ENCODE measurements around the gene MAMDC2.

MAMDC2 gene

GRCh38 chr9:70055406-70056210 is 12.0 kb downstream of the MAMDC2 start:
- H3K79me2 ChIP-seq (ENCODE audit: insufficient read depth, low read length) = no peaks in the 10 kb centered on the region
- no peaks in the 10 kb centered on the region for H3K27me3 ChIP-seq (ENCODE audit: insufficient read depth, low read length, poor library complexity, severe bottlenecking)
- no peaks in the 10 kb centered on the region for H4K20me1 ChIP-seq (ENCODE audit: insufficient read depth, low read length, poor library complexity, severe bottlenecking)
- TF ChIP-seq, protein P1, sequence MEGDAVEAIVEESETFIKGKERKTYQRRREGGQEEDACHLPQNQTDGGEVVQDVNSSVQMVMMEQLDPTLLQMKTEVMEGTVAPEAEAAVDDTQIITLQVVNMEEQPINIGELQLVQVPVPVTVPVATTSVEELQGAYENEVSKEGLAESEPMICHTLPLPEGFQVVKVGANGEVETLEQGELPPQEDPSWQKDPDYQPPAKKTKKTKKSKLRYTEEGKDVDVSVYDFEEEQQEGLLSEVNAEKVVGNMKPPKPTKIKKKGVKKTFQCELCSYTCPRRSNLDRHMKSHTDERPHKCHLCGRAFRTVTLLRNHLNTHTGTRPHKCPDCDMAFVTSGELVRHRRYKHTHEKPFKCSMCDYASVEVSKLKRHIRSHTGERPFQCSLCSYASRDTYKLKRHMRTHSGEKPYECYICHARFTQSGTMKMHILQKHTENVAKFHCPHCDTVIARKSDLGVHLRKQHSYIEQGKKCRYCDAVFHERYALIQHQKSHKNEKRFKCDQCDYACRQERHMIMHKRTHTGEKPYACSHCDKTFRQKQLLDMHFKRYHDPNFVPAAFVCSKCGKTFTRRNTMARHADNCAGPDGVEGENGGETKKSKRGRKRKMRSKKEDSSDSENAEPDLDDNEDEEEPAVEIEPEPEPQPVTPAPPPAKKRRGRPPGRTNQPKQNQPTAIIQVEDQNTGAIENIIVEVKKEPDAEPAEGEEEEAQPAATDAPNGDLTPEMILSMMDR (conservative IDR thresholded peaks at IDR 0.05; ENCODE audit: low read length) = no peak
- no peaks in the 10 kb centered on the region for H3K36me3 ChIP-seq (ENCODE audit: insufficient read depth, low read length)
- no peaks in the 10 kb centered on the region for H3K9me2 ChIP-seq (replicated peaks; ENCODE audit: low read depth, low read length)
- no peak overlapping the region for H2AFZ ChIP-seq (ENCODE audit: low read length)
- H3K4me2 ChIP-seq (ENCODE audit: low read depth, low read length, poor library complexity, severe bottlenecking) = no peak overlapping the region
- no peaks in the 10 kb centered on the region for H3K9me3 ChIP-seq (ENCODE audit: insufficient read depth, low read depth, low read length)
- H3K9ac ChIP-seq (ENCODE audit: low read depth, low read length, poor library complexity, severe bottlenecking) = no peak overlapping the region
- peaks cover 10% of the 10 kb centered on the region for H3K4me1 ChIP-seq (ENCODE audit: insufficient read depth, low read length, poor library complexity, severe bottlenecking)
- no peak overlapping the region for H3K4me3 ChIP-seq (ENCODE audit: low read length, poor library complexity, severe bottlenecking)
- no peaks in the 10 kb centered on the region for H3F3A ChIP-seq (ENCODE audit: low read depth)

DNA sequence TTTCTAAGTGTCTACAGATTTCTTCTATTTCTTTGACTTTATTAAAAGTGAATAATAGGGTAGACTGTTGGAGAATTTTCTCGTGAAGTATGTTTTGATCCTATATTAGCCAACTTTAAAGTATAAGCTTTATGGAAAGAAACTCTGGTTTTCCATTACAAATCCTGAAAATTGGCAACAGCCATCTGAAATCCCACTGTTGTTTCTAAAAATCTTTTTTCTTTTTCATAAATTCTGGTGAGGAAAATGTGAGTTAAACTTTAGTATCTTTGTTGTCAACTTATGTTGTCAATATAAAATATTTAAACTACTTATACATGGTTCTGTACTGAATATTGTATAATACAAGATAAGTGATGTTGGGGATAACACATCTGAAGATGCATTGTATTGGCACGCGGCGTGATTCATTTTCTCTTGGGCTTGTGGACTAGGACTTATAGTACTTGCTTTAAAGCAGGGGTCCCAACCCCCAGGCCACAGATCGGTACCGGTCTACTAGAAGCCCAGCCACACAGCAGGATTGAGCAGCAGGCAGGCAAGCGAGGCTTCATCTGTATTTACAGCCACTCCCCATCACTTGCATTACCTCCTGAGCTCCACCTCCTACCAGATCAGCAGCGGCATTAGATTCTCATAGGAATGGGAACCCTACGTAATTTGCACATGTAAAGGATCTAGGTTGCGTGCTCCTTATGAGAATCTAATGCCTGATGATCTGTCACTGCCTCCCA is 12.7 kb downstream of the MAMDC2 start:
- no peaks in the 10 kb centered on the region for H4K20me1 ChIP-seq (ENCODE audit: insufficient read depth, low read length, poor library complexity, severe bottlenecking)
- no peaks in the 10 kb centered on the region for H3F3A ChIP-seq (ENCODE audit: low read depth)
- H3K36me3 ChIP-seq (ENCODE audit: insufficient read depth, low read length) = no peaks in the 10 kb centered on the region
- TF ChIP-seq, protein P1 (conservative IDR thresholded peaks at IDR 0.05; ENCODE audit: low read length) = no peak
- TF ChIP-seq EZH2phosphoT487 (IDR thresholded peaks at IDR 0.05; ENCODE audit: borderline replicate concordance) = no peak
- H2AFZ ChIP-seq (ENCODE audit: low read length) = no peak overlapping the region
- H3K4me3 ChIP-seq (ENCODE audit: low read length, poor library complexity, severe bottlenecking) = no peak overlapping the region
- H3K79me2 ChIP-seq (ENCODE audit: insufficient read depth, low read length) = no peaks in the 10 kb centered on the region
- H3K9me3 ChIP-seq (ENCODE audit: insufficient read depth, low read depth, low read length) = no peaks in the 10 kb centered on the region
- H3K9ac ChIP-seq (ENCODE audit: low read depth, low read length, poor library complexity, severe bottlenecking) = no peak overlapping the region
- peaks cover 10% of the 10 kb centered on the region for H3K4me1 ChIP-seq (ENCODE audit: insufficient read depth, low read length, poor library complexity, severe bottlenecking)
- no peaks in the 10 kb centered on the region for H3K9me2 ChIP-seq (replicated peaks; ENCODE audit: low read depth, low read length)
- no peak overlapping the region for H3K4me2 ChIP-seq (ENCODE audit: low read depth, low read length, poor library complexity, severe bottlenecking)
- no peaks in the 10 kb centered on the region for H3K27me3 ChIP-seq (ENCODE audit: insufficient read depth, low read length, poor library complexity, severe bottlenecking)

DNA sequence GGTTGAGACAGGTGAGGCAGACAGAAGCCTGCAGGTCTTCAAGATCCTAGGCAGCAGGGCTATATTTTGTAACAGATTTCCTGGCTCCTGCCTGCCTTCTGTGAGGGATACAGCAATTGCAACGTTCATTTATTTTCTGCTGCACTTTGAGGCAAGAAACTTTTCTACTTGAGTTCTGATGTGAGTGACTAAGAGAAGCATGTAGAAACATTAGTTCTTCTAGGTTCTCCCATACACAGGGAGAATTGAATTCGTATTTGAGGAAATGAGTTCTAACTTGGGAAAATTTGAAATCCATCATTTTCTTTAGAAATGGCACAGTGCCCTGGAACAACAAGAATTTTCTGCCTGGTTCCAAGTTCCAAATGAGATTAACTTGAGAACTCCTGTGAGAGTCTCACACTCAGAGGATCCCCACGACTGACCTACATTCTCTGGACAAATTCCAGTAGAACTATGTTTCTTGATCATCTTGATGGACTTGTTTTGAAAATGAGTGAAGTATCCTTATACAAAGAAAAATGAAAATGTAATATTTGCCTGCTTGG is 15.0 kb downstream of the MAMDC2 start:
- H3K9me3 ChIP-seq (ENCODE audit: insufficient read depth, low read depth, low read length) = no peaks in the 10 kb centered on the region
- H3K27me3 ChIP-seq (ENCODE audit: insufficient read depth, low read length, poor library complexity, severe bottlenecking) = no peaks in the 10 kb centered on the region
- H4K20me1 ChIP-seq (ENCODE audit: insufficient read depth, low read length, poor library complexity, severe bottlenecking) = no peaks in the 10 kb centered on the region
- H3K4me3 ChIP-seq (ENCODE audit: low read length, poor library complexity, severe bottlenecking) = no peak overlapping the region
- H2AFZ ChIP-seq (ENCODE audit: low read length) = no peak overlapping the region
- no peaks in the 10 kb centered on the region for H3K79me2 ChIP-seq (ENCODE audit: insufficient read depth, low read length)
- no peaks in the 10 kb centered on the region for H3K9me2 ChIP-seq (replicated peaks; ENCODE audit: low read depth, low read length)
- TF ChIP-seq EZH2phosphoT487 (IDR thresholded peaks at IDR 0.05; ENCODE audit: borderline replicate concordance) = no peak
- TF ChIP-seq, protein P1 (conservative IDR thresholded peaks at IDR 0.05; ENCODE audit: low read length) = no peak
- no peaks in the 10 kb centered on the region for H3K36me3 ChIP-seq (ENCODE audit: insufficient read depth, low read length)
- no peak overlapping the region for H3K4me2 ChIP-seq (ENCODE audit: low read depth, low read length, poor library complexity, severe bottlenecking)
- no peaks in the 10 kb centered on the region for H3F3A ChIP-seq (ENCODE audit: low read depth)
- no peak overlapping the region for H3K9ac ChIP-seq (ENCODE audit: low read depth, low read length, poor library complexity, severe bottlenecking)
- H3K4me1 ChIP-seq (ENCODE audit: insufficient read depth, low read length, poor library complexity, severe bottlenecking) = peaks cover 4% of the 10 kb centered on the region
